Inflammatory macrophage treated with lipopolysaccharide for 4 hours (primary cell): Measurements from ENCODE around the gene CHKA.
A peak's percentile ranks its signal among the peaks of the same experiment; 100 is the strongest.

Experiments
- DNase-seq: peaks from one replicate; pipeline ENCODE4 v3.0.0-alpha.2; 2020

Gene CHKA

DNA sequence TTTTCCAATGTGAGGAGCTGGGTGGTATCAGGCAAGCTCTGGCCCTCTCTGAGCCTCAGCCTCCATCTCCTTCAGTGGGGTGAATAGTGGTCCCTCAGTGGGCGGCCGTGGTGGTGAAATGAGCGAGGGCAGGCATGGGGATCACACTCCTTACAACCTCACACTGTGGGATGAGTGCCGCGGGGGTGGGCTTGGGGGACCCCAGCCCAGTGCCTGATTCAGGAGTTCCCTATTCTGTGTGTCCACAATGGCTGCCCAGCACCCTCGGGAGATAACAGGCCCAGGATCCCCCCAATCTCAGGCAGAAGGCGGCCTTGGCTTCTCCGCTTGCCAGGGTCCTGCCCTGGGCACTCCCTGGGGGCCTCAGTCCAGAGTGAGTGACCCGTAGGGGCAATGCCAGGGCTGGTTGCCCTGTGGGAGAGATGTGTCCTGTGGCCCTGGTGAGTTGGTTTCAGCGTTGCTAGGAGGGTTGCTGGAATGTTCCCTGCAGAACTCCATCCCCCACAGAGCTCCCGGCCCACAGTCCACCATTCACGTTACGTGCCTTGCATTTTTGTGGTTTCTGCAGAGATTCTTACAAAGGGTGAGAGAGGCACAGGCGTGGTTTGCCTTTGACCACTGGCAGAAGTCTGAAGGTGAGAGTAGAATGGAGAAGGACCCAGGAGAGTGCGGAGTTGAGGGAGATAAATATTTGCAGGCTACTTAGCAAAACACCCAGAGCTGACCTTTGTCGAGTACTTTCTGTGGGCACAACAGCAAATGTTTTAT is 108.2 kb downstream of the CHKA start:
- DNase-seq = no peak

DNA sequence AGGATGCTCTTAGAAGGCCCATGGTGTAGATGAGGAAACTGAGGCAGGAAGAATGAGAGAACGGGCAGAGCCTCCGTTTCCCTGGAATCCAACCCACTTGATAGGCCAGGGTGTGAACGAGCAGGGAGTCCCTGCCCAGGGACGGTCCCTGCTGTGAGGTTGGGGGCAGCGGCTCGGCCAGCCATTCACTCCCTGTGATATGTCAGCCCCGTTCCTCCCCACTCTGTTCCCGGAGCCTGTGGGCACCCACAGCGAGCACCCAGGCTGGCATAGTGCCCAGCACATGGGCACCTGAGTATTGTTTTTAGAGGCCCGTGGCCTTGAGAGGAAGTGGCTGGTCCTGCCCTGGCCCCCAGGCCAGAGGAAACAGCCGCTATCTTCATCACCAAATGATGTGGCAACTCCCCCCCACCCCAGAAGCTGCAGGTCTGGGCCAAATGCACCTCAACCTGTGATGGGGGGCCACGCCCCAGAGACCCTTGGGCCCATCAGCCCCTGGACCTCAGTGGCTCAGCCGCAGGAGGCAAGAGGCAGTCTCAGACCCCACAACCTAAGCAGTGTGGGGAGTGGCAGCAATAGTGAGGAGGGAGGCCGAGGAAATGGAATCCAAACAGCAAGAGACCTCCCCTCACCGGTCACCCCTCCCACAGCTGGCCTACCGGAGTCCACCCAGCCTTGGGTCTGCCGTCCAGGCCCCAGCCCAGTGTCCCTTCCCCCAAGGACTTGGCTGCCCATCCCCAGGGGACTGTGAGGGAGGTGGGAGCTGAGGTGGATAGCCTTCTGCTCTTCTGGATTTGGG is 108.9 kb downstream of the CHKA start:
- no peak for DNase-seq

DNA sequence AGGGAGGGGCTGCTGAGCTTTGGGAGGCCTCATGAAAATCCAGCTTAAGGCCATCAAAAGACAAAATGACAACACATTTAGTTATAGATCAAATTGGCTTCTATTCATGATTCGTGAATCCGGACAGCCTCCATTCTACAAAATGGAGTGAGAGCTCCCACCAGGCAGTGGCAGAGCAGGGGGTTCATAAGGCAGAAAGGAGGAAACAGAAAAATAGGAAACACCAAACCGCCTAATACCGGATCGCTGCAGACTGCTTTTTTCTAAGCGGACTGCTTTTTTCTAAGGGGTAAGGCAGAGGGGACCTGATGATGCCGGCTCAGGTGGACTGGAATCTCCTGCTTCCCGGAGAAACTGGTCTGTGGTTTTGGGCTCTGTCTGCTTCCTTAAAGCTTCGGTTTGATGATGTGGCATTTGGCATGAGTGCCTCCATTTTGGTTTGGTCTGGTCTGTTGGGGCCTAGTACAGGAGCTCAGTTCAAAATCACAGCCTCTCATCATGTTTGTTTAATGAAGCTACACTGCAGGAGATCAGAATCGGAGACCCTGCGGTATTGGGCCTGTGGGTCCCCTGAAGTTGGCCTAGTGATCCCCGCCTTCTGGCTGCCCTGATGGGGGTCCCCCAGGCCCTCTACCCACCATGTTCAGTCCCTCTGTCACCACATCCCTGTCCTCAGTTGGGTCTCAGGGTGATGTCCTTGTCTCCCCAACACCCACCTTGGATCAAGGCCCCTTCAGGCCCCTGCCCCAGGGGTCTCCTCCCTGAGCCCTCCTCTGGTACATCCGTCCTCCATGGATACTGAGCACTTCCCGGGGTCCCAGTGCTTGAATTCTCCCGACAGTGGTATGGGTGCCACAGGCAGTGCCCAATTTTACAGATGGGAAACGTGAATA is 109.9 kb downstream of the CHKA start:
- DNase-seq = no peak

DNA sequence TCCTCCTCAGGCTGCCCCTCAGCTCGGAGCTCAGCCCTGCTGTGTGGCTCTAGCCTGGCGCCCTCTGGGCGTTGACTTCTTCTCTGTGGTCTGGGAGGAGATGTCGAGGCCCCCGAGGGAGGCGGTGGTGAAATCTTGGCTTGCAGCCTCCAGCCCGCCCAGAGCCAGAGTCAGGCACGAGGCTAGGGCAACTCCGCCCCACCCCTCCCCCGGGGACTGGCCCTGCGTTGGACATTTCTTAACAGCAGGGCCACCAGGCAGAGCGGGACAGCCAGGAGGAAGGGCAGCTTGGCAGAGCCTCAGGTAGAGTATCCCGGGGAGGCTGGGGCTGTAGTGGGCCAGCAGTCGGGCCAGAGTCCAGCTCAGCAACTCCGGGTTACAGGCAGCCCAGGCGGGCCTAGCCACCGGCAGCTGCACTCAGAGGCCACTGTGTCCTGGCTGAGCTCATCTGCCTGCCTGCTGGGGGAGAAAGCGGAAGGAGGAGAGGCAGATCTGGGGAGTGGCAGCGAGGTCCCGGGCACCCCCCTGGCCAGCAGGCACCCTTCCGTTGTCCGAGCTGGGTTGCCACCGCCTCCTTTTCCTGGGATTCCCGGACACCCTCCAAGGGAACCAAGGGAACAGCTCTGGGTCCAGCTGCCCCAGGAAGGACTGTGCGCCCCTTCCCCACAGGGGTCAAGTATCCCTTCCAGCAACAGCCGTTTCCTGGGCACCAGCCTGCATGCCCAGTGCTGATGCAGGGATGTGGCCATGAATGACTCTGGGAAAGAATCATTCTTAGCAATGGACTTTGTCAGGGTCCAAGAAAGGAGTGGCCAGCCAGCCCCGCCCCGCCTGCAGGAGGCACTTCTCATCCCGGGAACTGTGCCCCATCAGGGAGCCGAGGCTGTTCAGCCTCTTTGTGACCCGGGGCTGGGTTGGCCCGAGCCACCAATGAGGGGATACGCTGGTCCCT is 110.8 kb downstream of the CHKA start, which contains the start of gene ALDH3B1:
Gene ALDH3B1 (plus strand): TSS at position 238 of the 952 bp plus-strand sequence. CDS start 4,971 bp downstream, outside the sequence.
- peak; percentile 97 for DNase-seq

DNA sequence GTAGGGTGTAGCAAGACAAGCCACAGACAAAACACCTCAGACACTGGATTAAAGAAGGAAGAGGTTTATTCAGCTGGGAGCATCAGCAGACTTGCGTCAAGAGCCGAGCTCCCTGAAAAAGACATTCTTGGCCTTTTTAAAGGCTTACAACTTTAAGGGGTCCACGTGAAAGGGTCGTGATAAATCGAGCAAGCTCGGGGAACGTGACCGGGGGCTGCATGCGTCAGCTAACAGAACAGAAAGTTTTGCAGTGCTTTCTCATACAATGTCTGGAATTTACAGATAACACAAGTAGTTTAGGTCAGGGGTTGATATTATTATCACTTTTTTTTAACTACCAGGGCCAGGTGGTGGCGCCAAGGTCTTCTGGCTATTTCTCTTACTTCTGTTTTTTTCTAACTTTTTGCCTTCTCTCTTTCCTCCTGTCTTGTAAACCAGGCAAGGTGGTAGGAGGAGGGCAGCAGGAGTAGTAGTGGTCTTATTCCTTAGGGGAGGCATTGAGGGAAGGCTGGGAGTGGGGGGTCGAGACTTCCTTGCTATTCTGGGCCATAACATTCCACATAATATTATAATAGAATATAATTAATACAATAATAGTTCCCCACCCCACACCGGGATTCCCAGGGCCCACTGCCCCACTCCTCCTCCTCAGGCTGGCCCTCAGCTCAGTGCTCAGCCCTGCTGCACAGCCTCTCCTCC is 111.6 kb downstream of the CHKA start:
- peak; percentile 30 for DNase-seq

DNA sequence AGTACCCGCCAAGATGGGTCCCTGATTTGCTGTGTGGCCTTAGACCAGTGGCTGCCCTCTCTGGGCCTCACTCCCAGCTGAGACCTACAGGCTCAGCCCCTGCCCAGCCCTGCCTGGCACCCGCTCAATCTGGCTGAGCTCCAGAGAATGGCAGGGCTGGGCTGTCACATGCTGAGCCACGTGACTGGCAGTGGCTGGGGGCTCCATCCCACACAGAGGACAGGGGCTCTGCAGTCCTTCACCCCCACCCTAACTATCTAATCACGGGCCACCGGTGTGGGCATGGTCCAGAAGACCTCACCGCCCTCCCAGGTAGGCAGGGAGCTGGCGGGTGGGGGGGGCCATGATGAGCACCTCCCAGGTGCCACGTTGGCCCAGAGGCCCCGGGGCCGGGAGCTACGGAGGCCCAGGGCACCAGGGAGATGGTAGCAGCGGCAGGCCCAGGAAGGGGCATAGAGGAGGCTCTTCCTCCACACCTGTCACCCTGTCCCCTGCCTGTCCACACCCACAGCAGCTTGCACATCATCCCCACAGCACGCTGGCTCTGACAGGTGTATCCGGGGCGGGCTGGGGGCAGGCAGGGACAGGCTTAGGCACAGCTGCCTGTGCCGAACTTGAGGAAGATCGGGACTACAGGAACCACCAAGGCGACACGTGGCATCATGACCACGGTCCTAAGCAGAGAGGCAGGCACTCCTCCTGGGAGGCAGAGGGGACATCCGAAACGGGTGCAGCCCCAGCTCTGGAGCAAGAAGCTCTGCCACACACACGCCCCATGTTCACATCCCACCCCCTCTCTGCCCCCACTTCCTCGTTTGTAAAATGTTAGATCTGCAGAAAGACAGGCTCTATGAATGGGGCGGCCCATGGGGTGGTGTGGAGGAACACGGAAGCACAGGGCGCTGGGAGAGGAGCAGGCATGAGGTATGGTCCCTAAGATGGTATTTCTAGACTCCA is 112.5 kb downstream of the CHKA start:
- peak; percentile 68 for DNase-seq

DNA sequence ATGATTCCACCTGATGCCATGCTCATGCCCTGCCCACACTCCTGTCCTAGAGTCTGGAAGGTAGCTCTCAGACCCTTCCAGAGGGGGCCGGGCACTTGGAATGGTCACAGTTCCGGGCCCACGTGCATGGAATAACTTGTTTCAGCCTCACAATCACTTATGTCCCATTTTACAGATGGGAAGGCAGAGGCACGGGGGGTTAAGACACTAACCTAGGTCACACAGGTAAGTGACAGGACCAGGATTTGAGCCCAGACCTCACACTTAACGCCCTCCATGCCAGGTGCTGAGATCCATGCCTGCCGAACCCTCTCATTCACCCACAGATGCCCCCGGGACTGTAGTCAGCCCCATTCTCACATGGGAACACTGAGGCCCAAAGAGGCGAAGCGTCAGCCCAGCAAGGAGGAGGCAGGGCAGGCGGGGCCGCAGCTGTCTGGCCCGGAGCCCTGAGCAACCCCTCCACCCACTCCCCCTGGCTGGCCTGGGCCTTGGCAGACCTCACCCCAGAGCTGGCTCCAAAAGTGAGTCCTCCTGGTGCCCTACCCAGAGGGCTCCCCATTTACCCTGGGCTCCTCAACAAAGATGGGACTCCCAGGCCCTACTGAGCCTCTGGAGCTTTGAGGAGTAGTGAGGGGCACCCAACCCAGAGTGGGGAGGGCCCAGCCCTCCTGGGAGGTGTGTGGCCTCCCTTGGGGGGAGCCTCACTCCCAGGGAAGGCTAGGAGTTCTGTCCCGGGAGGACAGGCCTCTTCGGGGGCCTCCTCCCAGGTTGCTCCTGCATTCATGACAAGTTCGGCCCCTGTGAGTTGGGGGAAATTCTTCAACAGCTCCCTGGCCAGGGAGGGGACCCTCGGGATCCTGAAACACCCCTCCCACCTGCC is 113.4 kb downstream of the CHKA start:
- DNase-seq = no peak

DNA sequence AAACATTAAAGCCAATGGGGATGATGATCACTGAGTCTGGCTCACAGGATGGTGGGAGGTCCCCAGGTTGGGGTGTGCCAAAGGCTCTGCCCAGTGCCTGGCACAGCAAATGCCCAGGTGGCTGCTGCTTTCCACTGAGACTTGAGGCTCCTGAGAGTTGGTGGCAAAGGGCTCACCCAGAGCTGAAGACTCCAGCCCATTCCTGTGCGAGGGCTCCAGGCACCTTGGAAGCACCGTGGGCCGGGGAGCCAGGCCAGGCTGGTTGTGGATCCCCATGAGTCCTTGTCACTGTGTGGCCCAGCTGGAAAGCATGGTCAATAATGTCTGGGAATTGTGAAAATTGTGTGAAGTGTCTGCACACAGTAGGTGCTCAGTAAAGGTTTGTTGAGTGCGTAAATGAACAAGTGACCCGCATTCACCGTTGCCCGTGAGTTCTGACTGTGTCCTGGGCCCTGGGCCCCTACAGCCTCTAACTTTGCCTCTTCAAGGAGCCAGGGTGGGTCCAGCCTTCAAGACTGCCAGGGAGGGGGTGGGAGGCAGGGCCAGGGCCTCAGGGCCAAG is 114.5 kb downstream of the CHKA start:
- no peak for DNase-seq

DNA sequence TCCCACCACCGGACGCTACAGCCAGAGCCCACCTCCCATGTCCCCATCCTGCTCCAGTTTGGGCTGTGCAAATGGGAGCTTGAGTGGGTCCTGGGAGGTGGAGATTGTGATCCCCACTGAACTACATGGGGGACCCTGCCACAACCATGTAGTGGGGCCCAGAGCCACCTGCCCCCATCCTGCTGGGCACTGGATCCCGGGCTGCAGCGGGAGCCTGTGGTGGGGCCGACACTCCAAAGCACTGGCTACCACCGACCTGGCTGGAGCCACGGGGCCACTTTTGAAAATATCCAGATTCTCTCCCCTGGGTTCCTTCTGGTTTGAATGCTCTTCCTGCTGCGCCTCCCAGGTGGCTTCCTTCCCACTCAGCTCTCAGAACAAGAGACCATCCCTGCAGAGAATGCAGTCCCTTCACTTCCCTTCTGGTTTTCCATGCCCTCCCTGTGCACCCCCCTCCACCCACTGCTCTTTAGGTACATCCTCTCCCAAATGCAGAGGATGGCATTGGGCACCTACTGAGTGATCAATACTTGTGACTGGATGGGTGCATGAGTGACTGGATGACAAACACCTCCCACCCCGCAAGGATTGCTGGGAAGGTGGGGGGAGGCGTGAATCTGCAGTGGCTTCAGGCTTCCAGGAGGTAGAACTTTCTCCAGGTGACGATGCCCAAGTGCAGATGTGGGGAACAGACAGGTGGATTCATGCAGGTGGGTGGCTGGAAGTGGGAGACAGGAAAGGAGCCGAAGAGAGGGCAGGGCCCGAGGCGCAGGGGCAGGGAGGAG is 116.4 kb downstream of the CHKA start:
- DNase-seq = no peak

DNA sequence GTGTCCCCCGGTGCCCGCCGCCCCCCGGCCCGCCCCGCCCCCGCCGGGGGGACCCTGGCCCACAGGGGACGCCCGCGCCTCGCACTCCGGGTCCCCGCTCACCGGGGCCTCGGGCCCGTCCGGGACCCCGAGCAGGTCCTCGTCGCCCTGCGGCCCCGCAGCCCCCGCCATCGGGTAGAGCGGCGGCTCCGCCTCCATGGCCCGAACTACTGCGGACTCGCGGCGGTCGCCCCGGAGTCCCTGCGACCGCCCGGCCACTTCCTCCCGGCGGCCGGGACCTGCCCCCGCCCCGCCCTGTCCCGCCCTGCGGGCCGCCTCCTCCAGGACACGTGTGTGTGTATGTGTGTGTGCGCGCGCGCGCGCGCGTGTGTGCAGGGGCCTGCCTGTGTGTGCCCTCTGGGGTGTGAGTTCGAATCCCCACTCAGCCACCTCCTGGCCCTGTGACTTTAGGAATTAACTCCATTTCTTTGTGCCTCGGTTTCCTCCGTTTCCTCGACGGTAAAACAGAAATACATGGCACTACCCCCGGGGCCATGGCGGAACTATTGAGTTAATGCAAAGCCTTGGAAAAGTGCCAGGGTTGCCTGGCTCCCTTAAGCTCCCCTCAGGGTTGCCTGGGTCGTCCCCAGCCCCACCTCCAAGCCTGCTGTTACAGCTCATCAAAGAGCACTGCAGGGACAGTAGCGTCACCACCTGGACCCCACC is 117.2 kb downstream of the CHKA start, which contains the start of gene UNC93B1:
Gene UNC93B1 (minus strand): TSS at position 252 of the 705 bp plus-strand sequence. CDS start 54 bp downstream, at position 198.
- DNase-seq = peak; percentile 94

DNA sequence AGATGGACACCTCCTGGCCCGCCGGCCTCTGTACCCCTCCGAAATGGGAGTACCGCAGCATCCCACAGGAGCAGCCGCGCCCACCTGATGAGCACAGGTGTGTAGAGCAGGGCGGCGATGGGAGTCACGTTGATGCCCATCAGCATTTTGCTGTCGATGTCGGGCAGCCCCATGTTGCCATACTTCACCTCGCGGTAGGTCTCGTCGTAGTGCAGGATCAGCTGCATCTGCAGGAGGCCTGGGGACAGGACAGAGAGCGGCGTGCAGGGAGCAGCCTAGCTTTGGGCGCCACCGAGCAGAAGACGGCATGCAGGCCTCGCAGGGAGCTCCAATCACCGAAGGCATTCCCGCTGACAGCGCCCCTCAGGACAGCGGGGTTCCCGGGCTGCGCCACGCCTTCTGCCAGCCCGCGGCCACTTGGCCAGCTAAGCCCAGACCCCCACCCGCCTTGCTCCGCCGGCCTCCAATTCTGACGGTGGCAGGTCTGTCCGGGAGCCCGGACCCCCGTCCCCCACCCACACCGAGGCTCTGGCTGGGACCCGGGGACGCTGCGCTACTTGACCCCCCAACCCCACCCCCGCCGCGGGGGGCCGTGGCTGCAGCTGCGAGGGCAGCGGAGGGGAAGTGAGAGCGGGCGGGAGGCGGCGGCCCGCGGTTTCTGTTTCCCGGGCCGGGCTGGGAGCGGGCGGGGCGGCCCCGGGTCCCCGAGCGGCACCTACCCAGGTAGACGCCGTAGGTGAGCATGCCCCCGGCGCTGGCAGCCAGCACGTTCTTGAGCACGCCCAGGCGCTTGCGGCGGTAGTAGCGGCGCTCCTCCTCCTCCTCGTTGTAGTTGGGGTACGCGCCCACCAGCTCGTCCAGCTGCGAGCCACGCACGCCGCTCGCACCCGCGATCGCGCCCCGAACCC is 118.0 kb downstream of the CHKA start:
- peak; percentile 51 for DNase-seq
